ENCODE results near the gene IGF1R.

The IGF1R gene

DNA sequence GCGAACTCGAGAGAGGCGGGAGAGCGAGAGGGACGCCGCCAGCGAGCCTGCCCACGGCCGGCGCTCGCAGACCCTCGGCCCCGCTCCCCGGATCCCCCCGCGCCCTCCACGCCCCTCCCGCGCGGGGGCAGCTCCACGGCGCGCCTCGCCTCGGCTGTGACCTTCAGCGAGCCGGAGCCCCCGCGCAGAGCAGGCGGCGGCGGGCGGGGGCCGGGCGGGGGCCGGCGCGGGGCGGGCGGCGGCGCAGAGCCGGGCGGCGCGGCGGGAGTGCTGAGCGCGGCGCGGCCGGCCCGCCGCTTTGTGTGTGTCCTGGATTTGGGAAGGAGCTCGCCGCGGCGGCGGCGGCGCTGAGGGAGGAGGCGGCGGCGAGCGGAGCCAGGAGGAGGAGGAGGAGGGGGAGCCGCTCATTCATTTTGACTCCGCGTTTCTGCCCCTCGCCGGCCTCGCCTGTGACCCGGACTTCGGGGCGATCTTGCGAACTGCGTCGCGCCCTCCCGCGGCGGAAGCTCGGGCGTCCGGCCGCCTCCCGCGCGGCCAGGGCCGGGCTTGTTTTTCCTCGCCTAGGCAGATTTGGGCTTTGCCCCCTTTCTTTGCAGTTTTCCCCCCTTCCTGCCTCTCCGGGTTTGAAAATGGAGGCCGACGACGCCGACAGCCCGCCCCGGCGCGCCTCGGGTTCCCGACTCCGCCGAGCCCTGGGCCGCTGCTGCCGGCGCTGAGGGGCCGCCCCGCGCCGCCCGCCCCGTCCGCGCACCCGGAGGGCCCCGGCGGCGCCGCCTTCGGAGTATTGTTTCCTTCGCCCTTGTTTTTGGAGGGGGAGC, 524 bp downstream of the IGF1R start:
- no peak for DNase-seq

- no peak for DNase-seq
Observed at GRCh38 chr15:98649472-98650416, 1.4 kb downstream of the IGF1R start.

GRCh38 chr15:98650417-98651035, 2.2 kb downstream of the IGF1R start:
- no peak for DNase-seq

DNA sequence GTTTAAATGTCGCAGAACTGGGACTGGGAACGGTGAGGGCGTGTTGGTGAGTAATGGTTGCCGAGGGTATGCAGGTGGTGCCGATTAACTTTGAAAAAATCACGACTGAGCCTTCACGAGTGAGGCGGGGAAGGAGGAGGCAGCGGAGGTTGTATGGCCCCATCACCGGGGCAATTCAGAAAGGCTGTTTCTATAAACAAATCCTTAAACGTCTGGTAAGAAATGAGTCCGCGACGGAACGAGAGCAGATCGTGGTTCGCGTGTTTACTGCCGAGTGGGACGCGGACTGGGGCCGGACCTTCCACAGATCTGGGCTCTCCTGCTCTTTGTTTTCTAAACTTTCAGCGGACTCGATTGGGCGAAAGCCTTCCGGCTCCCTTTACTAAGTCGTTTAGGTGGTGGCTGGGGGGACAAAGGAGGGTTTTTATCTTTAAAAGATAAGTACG, 2.7 kb downstream of the IGF1R start:
- DNase-seq: no peak

GRCh38 chr15:98651581-98652220, 3.4 kb downstream of the IGF1R start:
- no peak for DNase-seq

DNA sequence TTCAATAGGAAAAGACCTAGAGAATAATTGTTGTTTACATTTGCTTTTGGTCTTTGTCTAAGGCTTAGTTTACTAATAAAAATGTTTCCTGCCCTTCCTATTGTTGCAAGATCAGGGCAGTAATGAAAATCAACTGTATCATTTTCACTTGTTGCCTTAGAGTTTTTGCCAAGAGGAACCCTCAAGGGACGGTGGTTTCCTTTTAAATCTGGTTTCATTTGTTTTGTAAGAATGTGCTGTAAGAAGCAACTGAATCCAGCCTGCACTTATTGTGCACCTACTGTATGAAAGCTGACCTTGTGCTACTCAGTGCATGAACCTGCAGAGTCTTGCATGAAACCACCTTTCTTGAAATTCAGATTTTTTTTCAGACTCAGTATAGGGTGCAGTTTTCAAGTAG, 5.3 kb downstream of the IGF1R start:
- no peak for DNase-seq

GRCh38 chr15:98654790-98655360, 6.5 kb downstream of the IGF1R start:
- no peak for DNase-seq

GRCh38 chr15:98655732-98656131, 7.4 kb downstream of the IGF1R start:
- no peak for DNase-seq

DNA sequence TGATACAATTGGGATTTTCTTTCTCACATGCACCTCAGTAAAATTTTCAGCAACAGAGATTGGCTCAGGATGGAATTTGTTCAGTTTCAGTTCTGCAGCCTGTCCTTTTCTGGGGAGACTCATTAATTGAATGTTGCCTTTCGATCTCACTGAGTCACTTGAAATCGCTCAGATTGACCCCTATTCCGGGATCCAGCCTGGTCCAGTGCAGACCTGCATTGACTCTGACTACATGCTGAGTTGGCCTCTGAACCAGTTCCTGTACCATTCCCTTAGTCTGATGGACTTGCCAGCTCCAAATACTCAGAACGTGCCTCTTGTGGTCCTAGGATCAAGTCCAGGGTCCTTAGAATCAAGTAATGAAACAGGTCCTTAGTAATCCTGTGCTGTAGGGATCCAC, 9.4 kb downstream of the IGF1R start:
- no peak for DNase-seq

DNA sequence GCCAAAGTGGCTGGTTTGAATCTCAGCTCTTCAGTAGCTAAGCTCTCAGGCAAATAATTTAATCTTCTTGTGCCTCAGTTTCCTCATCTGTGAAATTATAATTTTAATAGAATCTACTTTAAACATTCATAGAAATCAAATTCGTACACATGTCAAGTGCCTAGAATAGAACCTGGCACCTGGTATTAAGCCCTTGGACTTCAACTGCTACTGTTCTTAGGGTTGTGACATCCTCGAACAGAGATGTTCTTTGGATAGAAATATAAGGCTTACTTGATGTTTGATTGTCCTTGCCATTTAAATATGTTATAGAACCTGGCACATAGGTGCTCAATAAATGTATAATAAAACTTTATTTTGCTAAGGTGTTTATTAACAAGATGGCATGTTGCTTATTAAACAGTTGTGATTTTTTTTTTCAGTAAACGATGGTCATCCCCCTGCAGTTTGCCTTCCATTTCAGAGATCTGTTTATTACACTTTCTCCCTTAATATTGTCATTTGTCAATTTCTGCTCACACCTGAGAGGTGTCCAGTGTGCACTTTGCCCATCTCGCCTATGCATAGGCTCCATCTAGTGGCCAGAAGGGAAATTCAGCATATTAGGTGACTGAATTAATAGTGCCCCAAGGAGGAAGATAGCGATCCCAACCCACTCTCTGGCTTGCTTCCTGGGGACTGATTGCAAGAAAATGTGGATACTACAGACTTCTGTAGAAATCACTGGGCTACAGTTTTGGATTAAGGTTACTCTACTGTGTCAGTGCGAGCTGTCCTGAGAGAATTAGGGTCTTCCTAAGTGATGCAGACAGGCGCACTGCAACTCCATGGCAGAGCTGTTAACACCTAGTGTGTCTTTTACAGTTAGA, 10.7 kb downstream of the IGF1R start:
- no peak for DNase-seq

DNA sequence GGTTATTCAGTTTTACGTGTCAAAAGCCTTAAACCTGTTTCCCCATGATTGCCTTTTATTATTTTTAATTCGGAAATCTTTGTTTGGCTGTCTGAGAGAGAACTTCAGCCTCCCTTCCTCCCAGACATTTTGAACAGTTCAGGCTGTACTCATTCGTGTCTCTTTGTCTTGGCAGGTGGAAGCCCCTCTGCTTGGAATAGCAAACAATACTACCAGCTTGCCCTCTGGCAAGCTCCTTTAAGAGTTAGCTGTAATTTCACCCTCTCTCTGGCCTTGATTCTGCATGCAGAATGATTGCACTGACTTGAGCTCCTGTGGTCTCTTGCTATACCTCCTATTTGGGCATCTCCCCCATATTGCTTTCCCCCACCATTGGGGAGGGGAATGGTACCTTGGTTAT, 11.7 kb downstream of the IGF1R start:
- no peak for DNase-seq

DNA sequence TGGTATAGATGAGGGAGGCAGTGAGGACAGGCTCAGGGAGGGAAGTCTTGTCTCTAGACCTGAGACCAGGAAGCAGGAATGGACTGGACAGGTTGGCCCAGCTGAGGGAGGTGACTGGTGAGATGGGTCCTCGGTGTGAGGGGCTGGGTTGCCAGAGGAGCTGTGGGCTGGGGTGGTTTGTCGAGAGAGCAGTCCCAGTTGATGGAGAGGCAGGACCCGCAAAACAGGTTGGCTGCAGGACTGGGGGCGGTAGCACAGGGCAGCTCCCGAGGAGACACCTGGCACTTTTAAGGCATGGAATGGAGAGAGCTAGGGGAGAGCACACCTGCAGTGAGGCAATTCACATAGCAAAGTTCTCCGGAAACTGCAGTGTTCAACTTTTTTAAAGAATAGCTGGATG, 14.7 kb downstream of the IGF1R start:
- no peak for DNase-seq

GRCh38 chr15:98663606-98664005, 15.3 kb downstream of the IGF1R start:
- no peak for DNase-seq

GRCh38 chr15:98666441-98666840, 18.1 kb downstream of the IGF1R start:
- no peak for DNase-seq

- DNase-seq: no peak
Observed at GRCh38 chr15:98666841-98667240, 18.5 kb downstream of the IGF1R start.

- DNase-seq: no peak
Observed at GRCh38 chr15:98667521-98668179, 19.3 kb downstream of the IGF1R start.

GRCh38 chr15:98668566-98669308, 20.4 kb downstream of the IGF1R start:
- no peak for DNase-seq

DNA sequence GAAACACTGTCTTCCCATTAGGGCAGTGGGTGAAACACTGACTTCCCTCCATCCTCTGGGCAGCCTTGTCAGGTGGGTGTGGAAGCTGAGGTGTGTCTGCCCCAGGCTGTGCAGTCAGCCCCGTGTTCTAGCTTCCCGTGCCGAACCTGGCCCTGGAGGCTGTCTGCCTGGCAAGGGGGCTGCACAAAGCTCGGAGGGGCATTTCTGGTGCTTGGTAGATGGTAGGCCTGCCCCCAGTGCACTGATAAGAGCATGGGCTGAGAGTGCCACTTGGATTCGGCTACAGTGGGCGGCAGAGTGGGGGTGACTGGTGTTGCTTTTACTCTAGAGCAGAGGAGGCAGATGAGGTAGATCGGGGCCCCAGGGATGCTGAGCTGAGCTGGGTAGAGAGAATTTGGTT, 21.3 kb downstream of the IGF1R start:
- no peak for DNase-seq

GRCh38 chr15:98671060-98672008, 23.0 kb downstream of the IGF1R start:
- DNase-seq: no peak
